ENCODE results near the gene SPTBN1.
A peak's percentile ranks its signal among the peaks of the same experiment; 100 is the strongest.

Gene SPTBN1

DNA sequence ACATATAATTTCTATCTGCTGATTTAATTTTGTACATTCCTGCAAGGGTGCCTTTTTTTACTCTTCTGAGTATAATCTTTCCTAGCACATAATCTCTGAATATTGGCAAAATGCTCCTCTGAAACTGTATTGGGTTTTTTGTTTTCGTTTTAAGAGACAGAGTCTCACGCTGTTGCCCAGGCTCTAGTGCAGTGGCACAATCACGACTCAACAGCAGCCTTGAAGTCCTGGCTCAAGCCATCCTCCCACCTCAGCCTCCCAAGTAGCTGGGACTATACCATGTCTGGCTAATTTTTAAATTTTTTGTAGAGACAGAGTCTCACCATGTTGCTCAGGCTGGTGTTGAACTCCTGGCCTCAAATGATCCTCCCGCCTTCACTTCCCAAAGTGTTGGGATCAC is 104.9 kb downstream of the SPTBN1 start:
- peaks cover 14% of the 10 kb centered on the region for H3K79me2 ChIP-seq (ENCODE audit: low read length)
- no peaks in the 10 kb centered on the region for H3K9me3 ChIP-seq (ENCODE audit: insufficient read depth, low read length)
- H3K27me3 ChIP-seq (ENCODE audit: low read depth, low read length): no peaks in the 10 kb centered on the region
- H4K20me1 ChIP-seq (ENCODE audit: insufficient read depth, low read length): no peaks in the 10 kb centered on the region
- peak overlapping the region; percentile 97 for H3K4me3 ChIP-seq (ENCODE audit: low read length)
- peak overlapping the region; percentile 49 for H3K27ac ChIP-seq (ENCODE audit: low read length)
- H3K9ac ChIP-seq (ENCODE audit: low read length): peak overlapping the region; percentile 81
- no peaks in the 10 kb centered on the region for H3K36me3 ChIP-seq (replicated peaks; ENCODE audit: low read depth, low read length)
- peak overlapping the region; percentile 94 for H3K4me2 ChIP-seq (ENCODE audit: low read length)
- H2AFZ ChIP-seq (ENCODE audit: low read depth, low read length): 0 out of 2 replicates have a peak overlapping the region, but pooled peaks have one; percentile 54
- peaks cover 21% of the 10 kb centered on the region for H3K4me1 ChIP-seq (ENCODE audit: low read length)
- no peak for TF ChIP-seq EZH2phosphoT487 (IDR thresholded peaks at IDR 0.05; ENCODE audit: low read depth)
- TF ChIP-seq, protein P1, sequence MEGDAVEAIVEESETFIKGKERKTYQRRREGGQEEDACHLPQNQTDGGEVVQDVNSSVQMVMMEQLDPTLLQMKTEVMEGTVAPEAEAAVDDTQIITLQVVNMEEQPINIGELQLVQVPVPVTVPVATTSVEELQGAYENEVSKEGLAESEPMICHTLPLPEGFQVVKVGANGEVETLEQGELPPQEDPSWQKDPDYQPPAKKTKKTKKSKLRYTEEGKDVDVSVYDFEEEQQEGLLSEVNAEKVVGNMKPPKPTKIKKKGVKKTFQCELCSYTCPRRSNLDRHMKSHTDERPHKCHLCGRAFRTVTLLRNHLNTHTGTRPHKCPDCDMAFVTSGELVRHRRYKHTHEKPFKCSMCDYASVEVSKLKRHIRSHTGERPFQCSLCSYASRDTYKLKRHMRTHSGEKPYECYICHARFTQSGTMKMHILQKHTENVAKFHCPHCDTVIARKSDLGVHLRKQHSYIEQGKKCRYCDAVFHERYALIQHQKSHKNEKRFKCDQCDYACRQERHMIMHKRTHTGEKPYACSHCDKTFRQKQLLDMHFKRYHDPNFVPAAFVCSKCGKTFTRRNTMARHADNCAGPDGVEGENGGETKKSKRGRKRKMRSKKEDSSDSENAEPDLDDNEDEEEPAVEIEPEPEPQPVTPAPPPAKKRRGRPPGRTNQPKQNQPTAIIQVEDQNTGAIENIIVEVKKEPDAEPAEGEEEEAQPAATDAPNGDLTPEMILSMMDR (IDR thresholded peaks at IDR 0.05; ENCODE audit: low read depth, low read length): no peak

GRCh38 chr2:54564439-54564838 is 108.3 kb downstream of the SPTBN1 start:
- Histone ChIP-seq H3K4me3 (ENCODE audit: low read length) (no peak overlapping the region), H3K27ac (ENCODE audit: low read length) (no peak overlapping the region), H3K4me1 (ENCODE audit: low read length) (peaks cover 25% of the 10 kb centered on the region), H3K9ac (ENCODE audit: low read length) (no peak overlapping the region), H3K4me2 (ENCODE audit: low read length) (no peak overlapping the region), H3K36me3 (replicated peaks; ENCODE audit: low read depth, low read length) (no peaks in the 10 kb centered on the region), H3K27me3 (ENCODE audit: low read depth, low read length) (no peaks in the 10 kb centered on the region), H2AFZ (ENCODE audit: low read depth, low read length) (no peak overlapping the region), H3K9me3 (ENCODE audit: insufficient read depth, low read length) (no peaks in the 10 kb centered on the region), H3K79me2 (ENCODE audit: low read length) (peaks cover 13% of the 10 kb centered on the region), H4K20me1 (ENCODE audit: insufficient read depth, low read length) (no peaks in the 10 kb centered on the region)
- TF ChIP-seq, protein P1 (IDR thresholded peaks at IDR 0.05; ENCODE audit: low read depth, low read length): no peak
- no peak for TF ChIP-seq EZH2phosphoT487 (IDR thresholded peaks at IDR 0.05; ENCODE audit: low read depth)

- H4K20me1 ChIP-seq (ENCODE audit: insufficient read depth, low read length): no peaks in the 10 kb centered on the region
- H3K4me2 ChIP-seq (ENCODE audit: low read length): no peak overlapping the region
- peaks cover 9% of the 10 kb centered on the region for H3K79me2 ChIP-seq (ENCODE audit: low read length)
- H2AFZ ChIP-seq (ENCODE audit: low read depth, low read length): no peak overlapping the region
- H3K9me3 ChIP-seq (ENCODE audit: insufficient read depth, low read length): no peaks in the 10 kb centered on the region
- H3K9ac ChIP-seq (ENCODE audit: low read length): no peak overlapping the region
- peaks cover 36% of the 10 kb centered on the region for H3K4me1 ChIP-seq (ENCODE audit: low read length)
- H3K27me3 ChIP-seq (ENCODE audit: low read depth, low read length): no peaks in the 10 kb centered on the region
- H3K27ac ChIP-seq (ENCODE audit: low read length): no peak overlapping the region
- no peak overlapping the region for H3K4me3 ChIP-seq (ENCODE audit: low read length)
- no peaks in the 10 kb centered on the region for H3K36me3 ChIP-seq (replicated peaks; ENCODE audit: low read depth, low read length)
- no peak for TF ChIP-seq EZH2phosphoT487 (IDR thresholded peaks at IDR 0.05; ENCODE audit: low read depth)
- TF ChIP-seq, protein P1 (IDR thresholded peaks at IDR 0.05; ENCODE audit: low read depth, low read length): no peak
Measured at GRCh38 chr2:54565551-54565950, 109.4 kb downstream of the SPTBN1 start.

GRCh38 chr2:54566896-54567295 is 110.8 kb downstream of the SPTBN1 start:
- no peak overlapping the region for H2AFZ ChIP-seq (ENCODE audit: low read depth, low read length)
- no peaks in the 10 kb centered on the region for H3K79me2 ChIP-seq (ENCODE audit: low read length)
- TF ChIP-seq, protein P1 (IDR thresholded peaks at IDR 0.05; ENCODE audit: low read depth, low read length): no peak
- no peak for TF ChIP-seq EZH2phosphoT487 (IDR thresholded peaks at IDR 0.05; ENCODE audit: low read depth)
- no peaks in the 10 kb centered on the region for H3K27me3 ChIP-seq (ENCODE audit: low read depth, low read length)
- no peaks in the 10 kb centered on the region for H4K20me1 ChIP-seq (ENCODE audit: insufficient read depth, low read length)
- no peaks in the 10 kb centered on the region for H3K36me3 ChIP-seq (replicated peaks; ENCODE audit: low read depth, low read length)
- peaks cover 38% of the 10 kb centered on the region for H3K4me1 ChIP-seq (ENCODE audit: low read length)
- H3K4me3 ChIP-seq (ENCODE audit: low read length): no peak overlapping the region
- no peak overlapping the region for H3K4me2 ChIP-seq (ENCODE audit: low read length)
- no peak overlapping the region for H3K9ac ChIP-seq (ENCODE audit: low read length)
- no peak overlapping the region for H3K27ac ChIP-seq (ENCODE audit: low read length)
- no peaks in the 10 kb centered on the region for H3K9me3 ChIP-seq (ENCODE audit: insufficient read depth, low read length)
